ENCODE results near the gene ING4.

Gene ING4

DNA sequence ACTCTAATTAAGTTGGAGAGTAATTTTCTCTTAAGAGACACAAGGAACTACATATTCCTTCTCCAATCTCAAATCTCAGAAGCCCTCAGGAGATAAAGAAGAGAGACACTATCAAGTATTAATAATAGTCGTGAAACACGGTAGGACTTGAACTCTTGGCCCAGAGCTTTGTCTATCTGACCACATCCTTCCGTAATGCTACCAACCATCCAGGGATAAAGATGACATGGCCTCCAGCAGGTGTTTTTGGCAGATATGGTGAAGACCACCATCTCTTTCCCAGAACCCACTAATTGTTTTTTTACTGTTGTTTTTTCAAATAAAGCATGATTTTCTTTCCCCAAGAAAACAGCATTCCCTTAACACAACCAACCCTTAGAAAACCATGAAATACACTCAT, 22.9 kb upstream of the ING4 start:
- DNase-seq, result no peak

DNA sequence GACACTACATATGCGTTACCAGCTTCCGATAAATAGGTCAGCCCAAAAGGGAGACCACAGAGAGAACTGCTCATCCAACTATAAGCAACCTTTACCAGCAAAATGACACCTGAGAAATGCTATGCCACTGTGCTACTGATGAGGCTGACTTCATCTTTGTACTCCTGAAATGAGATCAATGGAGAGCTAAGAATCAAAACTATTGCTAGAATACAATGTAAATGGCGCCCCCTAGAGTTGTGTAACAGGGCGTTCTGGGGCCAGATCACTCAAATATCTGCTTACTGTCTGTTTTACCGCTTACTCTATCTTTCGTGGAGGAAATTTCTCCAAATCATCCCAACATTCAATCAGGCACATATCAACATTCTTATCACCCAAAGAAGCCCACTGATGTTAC, 21.7 kb upstream of the ING4 start:
- peak; percentile 32 for DNase-seq

DNA sequence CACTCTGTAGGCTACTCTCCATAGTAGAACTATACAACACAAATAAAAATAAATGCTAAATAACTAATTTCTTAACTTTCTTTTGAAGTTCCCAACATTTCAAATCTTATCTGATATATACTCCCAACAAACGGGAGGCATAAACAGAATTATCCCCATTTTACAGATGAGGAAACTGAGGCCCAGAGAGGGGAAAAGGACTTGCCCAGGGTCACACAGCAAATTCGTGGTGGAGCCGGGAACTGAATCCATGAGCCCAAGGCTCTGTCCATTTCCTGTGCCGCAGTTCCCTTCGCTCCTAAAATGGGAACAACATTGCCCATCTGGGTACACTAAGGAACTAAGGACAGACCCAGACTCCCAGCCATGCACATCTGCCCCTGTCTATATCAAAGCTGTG, 14.0 kb upstream of the ING4 start:
- DNase-seq, result no peak

DNA sequence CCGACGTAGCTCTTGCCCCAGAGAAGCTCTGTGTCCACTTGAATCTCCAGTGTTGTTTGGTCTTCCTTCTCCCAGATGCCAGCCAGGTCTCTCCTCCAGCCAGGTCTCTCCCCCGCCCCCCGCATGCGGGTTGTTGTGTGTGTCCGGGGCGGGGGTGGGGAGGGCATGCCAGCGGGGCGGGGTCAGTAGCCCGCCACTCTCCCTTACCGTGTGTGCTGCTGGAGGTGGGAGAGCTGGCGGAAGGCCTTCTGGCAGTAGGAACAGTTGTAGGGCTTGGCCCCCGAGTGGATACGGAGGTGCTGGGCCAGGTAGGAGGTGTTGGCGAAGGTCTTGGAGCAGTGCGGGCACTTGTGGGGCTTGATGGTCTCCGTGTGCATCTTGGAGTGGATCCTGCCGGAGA, 9.2 kb upstream of the ING4 start:
- DNase-seq, result no peak

DNA sequence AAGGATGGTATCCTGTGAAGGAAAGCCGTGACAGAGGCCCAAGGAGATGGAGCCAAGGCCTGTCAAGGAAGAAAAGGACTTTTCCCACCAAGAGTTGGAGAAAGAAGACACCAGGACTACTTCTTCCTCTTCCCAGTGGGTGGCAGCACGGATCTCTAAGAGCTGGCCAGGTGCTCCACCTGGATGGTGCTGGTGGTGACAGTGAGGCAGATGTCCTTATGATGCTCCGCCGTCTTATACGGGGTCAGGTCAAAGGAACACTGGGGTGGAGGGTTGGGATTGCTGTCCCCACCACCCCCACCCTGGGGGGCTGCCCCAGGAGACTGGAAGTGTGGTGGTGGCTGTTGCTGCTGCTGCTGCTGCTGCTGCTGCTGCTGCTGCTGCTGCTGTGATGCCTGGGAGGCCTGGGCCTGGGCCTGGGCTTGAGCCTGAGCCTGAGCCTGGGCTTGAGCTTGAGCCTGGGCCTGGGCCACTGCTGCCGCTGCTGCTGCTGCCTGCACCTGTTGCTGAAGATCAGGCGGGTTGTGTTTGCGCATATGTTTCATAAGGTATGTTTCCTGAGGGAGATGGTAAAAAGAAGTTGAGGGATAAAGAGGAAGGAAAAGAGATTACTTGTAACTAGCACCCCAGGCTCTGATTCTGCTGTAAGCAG, 4.8 kb upstream of the ING4 start:
- DNase-seq, result no peak

DNA sequence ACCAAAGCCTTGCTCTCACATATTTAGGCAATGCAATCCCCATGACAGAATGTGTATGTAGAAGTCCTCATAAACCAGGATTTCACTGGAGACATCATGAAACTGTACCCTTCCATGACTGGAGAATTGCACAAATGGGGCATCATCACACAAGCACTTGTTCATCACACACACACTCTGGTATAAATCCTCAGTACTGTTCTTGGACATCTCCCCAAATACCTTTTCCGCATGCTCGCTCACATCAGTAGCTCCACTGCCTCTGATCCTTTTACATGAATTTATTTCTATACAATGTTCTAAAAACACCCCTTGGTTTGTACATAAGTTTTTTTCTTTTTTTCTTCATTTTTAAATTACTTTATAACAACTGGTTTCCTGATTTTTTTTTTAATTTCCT, 3.3 kb upstream of the ING4 start:
- DNase-seq, result no peak

DNA sequence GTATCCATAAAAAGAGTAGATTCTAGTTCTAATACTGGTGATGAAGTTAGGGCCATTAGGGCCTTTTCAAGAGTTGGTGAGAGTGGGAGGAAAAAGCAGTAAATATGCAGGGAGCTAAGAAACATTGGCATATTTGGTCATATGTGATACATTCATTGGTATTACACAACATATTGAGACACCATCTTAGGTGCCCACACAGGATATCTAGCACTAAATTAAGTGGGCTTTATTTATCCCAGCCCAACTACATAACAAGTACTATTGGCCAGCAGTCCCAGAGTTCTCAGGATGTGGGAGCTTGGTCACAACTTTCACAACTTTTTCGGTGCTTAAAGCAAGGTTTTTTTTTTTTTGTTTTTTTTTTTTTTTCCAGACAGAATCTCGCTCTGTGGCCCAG, 2.0 kb upstream of the ING4 start:
- DNase-seq, result no peak

DNA sequence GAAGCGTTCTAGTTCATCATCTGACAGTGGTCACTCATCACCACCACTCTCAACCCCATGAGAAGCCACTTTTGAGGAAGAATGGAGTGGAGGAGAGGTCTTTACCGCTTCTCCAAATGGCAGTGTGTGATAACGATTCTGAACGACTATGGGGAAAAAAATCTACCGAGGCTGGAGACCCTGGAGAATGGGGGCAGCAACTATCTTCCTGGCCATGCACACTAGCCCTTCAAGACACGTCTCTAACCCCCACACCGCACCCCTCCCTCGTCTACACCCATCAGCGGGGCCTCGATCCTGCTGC, 365 bp downstream of the ING4 start:
- no peak for DNase-seq

DNA sequence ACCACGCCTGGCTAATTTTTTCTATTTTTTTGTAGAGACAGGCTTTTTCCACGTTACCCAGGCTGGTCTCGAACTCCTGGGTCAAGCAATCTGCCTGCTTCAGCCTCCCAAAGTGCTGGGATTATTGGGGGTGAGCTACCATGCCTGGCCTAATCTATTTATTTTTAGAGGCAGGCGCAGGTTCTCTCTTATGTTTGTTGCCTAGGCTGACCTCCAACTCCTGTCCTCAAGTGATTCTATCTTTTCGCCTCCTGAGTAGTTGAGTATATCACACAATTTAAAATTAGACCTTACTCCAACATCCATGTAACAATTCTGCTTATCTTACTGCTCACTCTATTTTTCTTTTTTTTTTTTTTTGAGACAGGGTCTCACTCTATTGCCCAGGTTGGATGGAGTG, 8.9 kb downstream of the ING4 start:
- DNase-seq, result no peak

DNA sequence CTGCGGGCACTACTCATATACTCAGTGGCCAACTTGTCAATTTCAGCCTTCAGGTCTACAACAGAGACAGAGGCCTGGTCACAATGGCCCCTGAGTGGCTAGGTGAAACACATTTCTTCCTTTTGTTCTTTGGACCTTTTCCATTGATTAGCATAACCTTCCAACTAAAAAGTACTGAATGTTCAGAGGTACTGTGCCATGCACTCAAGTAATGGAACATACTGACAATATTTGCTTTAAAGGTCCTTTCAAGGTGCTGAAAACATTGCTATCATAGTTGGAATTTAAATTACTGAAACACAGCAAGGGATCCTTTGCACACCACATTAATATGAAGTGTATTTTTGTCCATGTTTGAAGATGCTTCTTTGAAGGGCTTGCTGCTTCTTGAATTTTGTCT, 9.6 kb downstream of the ING4 start:
- no peak for DNase-seq

DNA sequence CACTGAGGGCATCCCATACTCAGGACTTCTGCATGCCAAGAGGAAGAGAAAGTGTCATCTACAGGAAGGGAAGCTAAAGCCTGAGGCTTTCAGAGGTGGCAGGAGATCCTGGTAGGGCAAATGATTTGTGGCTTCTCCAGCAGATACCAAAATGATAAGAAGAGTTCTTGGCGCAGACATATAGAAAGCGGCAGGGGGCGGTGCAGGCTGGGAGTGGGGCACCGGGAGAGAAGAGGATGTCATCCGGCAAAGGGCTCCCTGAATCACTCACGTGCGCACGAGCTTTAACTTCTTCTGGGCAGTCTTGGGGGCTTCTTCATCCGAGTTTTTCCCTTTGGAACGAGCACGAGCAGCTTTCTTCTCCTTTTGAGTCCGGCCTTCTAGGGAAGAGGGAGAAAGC, 10.5 kb downstream of the ING4 start:
- DNase-seq, result no peak

DNA sequence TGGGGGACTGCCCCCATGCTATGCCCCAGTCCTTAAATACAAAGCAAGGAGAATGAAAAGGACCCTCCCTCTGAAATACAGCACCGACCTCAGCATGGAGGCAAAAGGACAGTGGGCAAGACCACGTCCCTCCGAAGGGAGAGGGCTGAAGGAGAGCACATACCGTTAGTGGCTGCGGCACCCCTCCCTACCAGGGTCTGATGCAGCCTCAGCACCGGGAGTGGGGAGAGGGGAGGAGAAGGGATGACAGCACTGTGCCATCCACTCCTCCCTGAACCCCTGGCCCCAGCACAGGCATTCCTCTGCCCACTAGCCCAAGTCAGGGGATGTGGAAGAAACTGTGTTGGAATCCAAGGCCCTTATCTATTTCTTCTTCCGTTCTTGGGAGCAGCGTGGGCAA, 12.1 kb downstream of the ING4 start:
- DNase-seq, result no peak

DNA sequence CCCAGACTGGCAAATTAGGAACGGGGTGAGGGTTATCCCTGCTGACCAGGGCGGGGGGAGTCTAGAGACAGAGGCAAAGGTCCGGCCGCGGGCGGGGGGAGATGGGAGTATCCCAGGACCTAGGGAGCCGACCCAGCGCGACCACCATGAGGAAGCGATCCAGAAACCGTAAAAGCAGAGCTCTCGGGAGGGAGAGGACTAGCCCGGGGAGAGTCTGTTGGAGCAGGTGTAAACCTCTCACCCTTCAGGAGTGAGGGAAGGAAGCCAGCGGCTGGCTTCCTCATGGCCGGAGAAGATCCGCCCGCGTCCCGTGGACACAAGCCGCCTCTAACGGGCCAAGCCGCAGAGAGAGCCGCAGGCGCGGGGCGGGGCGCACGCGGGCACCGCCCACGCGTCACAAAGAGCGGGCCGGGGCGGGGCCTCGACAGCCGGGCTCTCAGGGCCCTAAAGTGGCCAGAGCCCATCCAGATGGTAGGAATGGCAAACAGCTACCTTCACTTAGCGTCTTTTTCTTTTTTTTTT, 15.8 kb downstream of the ING4 start, which contains the start of gene ACRBP:
ACRBP (minus strand) TSS at position 350 of the 522 bp plus-strand sequence; CDS start at position 284, 66 bp downstream.
- DNase-seq, result peak; percentile 69

DNA sequence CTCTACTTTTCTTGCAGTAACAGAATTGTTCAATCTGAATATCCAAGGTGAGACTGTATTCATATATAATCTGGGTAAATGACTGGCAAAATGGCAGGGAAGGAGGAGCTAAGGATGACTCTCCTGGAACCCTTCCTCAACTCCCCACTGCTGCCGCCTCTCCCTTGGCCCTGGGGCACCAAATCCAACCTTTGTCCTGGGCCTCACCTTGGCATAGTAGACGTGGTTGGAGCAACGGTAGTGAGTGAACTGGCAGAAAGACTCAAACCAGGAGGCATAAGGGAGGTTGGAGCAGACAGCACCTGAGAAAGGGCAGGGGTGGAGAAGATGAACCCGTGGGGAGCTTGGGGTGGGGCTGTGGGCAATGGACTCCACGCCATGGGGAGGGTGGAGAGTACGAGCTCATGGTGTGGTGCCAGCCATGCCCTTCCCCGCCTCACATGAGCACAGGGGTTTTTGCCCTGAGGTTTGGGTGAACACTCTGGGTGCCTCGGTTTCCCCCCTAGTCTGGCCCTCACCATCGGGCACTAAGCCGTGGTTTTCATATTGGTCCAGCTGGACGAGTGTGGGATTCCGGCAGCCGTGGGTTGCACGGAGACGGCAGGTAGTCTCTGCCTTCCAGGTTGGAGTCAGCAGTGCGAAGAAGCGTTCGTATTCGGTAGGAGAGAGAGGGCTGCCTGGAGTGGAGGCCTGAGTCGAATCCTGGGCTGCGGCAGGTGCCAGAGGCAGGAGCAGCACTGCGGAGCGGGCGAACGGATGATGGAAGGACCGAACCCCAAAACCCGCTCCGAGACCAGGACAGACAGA, 16.4 kb downstream of the ING4 start:
- DNase-seq, result no peak

DNA sequence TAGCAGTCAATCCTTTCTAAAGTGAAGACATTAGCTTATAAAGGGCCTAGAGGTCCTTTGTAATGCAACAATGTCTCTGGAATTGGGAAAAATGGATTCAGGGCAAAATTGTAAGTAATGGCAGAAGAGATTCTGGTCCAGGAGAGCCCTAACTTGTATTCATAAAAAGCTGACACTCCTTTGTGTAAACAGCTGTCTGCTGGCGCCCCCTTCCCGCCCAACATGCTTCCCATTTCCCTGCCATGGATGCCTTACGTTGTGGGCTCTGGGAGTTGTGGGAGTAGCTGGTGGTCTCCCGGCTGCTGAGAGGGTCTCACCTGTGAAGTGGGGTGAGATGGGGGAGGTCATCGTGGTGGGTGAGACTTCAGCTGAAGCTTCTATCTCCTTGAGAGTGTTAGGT, 18.0 kb downstream of the ING4 start:
- DNase-seq, result no peak

DNA sequence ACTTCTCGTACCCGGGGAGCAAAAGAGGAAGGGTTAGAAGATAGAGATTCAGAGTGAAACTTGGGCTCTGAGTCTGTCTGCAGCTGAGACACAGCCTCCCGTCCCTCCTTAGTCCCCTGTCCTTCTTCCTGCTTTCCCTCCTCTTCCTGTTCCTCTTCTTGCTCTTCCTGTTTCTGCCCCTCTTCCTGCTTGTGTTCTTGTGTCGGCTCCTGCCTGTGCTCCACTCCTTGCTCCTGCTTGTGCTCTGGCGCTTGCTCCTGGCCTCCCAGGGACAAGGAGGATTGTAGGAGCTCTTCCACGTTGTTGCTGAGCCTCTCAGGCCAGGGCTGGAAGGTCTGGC, 18.7 kb downstream of the ING4 start:
- DNase-seq, result no peak

DNA sequence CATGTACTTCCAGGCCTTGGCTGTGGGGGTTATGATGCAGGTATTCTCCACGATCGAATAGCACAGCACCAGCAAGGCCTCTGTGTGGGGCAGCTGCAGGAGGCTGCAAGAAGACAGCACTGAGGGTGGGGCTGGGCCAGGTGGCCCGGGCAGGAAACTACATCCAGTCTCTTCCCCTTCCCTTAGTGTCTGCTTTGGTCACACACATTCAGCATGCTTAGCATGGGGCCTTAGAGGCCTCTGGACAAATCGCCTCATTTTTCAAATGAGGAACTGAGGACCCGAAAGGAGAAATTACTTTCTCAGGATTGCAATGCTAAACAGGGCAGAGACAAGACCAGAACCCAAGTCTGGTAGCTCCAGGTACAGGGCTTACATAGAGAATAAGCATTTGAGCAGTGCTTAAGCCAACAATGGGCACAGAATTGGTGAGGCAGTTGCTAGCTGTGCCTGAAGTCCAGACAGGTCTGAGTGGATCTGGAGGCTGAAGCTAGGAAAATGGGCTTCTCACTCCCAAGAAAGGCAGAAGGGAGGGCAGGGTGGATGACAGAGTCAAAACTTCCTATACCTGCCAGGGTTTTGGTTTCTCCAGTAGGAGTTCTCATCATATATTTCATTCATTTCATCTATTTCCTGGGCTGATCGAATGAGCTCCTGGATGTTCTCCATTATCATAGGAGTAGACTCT, 19.2 kb downstream of the ING4 start:
- no peak for DNase-seq

DNA sequence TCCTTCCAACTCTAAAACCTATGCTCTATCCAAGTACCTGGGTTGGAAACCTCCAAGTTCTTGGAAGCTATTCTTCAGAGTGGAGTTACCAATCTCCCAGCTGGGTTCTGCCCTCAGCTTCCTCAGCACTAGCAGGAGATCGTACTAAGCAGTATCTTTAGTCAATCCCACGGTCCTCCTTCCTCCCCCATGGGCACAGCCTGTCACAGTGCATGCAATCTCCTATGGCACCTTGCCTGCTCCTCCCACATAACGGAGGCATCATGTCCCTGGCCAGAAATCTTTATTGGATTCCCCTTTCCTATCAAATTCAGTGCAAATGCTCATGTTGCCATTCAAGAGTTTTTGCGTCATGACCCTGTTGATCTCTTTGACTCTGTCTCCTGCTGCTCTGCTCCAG, 21.8 kb downstream of the ING4 start:
- no peak for DNase-seq

DNA sequence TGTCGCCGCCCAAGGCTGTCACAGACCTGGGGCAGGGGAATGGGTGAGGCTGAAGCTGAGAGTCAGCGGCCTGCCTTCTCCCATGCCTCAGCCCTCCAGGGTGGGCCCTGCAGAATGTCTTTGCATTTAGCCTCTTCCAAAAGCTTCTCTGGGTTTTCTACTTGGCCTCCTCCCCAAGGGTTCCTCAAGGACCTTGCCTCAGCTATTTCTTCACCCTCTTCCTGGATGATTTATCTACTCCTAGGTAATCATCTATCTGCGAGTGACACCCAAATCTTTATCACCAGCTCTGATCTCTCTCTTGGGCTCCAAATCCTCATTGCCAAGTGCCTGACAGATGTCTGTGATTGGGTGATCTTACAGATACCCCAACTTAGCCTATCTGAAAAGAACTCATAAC, 22.4 kb downstream of the ING4 start:
- DNase-seq, result no peak

DNA sequence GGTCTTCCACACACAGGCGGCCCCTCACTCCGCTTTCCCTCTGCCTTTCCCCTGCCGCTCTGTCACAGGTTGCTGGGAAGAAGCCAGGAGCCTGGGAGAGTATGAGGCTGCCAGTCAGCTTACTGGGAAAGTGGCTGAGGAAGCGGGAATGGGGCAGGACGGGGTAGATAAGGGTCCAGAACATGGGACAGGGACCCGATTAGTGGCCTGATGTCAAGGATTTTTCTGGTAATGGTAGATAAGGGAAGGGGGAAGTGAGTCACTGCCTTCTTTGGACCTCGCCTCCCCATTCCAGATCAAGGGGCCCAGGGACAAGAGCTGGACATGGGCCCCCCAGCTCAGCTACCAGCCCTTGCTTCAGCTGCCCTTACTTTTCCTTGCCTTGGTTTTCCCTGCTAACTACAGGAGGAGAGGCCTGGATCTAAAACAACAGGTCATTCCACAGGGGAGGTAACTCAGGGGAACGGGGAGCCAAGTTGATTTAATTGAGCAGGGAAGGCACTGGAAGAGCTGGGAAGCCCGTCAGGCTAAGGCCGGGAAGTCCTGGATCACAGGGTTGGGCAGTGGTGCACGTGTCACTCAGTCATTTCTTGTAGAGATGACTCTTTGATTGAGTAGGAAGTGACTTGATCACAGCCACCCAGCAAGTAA, 23.6 kb downstream of the ING4 start:
- no peak for DNase-seq

DNA sequence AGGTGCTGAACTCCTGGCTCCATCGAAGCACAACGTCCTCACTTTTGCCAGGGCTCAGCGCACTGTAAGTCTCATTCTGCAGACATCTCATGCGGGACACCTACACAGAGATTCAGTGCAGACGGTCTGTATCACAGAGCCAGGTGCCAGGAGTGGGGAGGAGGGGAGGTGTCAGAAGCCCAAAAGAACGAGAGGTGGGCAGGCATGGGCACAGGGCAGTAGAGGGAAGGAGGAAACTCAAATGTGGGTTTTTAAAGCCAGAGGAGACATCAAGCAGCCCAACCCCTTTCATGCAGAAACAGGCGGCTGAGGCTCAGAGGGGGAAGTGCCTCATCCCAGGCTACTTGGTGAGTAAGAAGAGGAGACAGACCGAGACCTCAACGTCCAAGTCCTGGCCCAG, 24.6 kb downstream of the ING4 start:
- DNase-seq, result no peak

DNA sequence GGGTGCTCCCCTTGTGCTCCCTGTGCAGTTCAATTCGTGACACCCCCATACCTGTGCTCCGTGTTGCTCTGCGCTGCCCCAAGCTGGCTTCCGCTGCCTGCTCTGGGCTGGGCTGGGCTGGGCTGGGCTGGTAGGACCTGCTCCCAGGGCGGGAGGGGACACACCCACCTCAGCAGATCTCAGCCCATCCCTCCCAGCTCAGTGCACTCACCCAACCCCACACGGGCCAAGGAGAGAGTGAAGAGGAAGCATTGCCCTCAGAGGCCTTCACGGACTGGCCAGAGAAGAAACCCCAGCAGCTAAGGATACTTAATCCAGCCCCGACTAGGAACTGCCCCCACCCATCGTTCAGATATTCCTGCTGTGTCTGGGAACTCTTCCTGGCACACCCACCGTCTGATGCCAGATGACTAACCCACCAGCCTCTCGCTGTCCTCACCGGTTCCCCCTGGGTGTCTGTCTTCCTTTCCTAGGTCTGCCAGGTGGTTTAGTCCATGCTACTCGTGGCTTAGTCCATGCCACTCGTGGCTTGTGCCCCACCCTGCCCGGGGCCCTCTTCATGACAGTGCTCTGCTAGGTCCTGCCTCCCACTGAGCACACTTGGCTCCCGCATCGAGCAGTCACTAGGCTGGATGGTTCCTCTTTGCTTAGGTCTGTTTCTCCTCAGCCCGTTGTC, 26.9 kb downstream of the ING4 start, which contains the start of gene LPAR5:
LPAR5 (minus strand) TSS at position 104 of the 676 bp plus-strand sequence. CDS start 14,711 bp downstream, outside the sequence.
- DNase-seq, result no peak

DNA sequence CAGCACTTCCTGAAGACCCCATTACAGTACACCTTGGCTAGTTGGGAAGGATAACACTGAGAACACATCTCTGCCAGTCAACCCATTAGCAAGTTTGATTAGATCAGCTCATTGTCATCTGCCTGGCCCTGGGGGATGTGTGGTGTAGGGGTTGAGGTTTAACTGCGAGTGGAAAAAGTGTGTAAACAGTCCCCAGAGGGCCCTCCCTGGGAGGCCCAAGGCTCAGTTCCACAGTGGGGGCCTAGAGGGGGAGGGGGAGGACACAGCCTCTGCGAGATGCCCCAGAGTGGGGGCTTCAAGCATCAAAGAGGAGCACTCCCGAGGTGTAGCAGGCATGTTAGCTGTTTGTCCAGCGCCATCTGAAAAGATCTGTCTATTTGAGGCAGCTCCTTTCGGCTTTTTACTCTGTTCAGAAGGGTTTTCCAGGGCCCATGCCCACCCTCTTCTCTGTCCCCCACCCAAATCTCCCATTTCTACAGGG, 27.5 kb downstream of the ING4 start:
- DNase-seq, result no peak

Data from NCI-H2029 (cell line).